Caco-2 (cell line): ENCODE results near the gene ARHGAP29. TPM values are rescaled to one million over a fixed set of nuclear protein-coding genes. Genes with fewer than 3 reads are reported as not detected.

Source experiments
- BruUV-seq: library from RNA; stranded (reverse); fragments of 400-500 nt; replicated peaks from 2 replicates; lab custom pipeline; 2021; lab: Mats Ljungman, UMichigan
- CTCF ChIA-PET: fragments of 300-600 bp; sonication (Branson Sonifier 250); formaldehyde crosslinking; loops from one replicate; lab custom pipeline; 2022; ENCODE audit warnings: antibody characterized with exemption; lab: Charles Lee
- POLR2A ChIA-PET: fragments of 300-600 bp; sonication (Branson Sonifier 250); formaldehyde crosslinking; loops from one replicate; lab custom pipeline; 2022; ENCODE audit warnings: antibody characterized with exemption; lab: Charles Lee
- DNase-seq, 2 experiments: peaks; one replicate each; pipeline versions ENCODE4 v3.0.0 to v3.0.0-alpha.2; 2020 to 2022
- H3K27me3 ChIP-seq: replicated peaks from 2 replicates; pipeline ENCODE4 v1.6.0; 2011; ENCODE audit warnings: low read length; ENCODE audit not compliant: control insufficient read depth, insufficient read depth
- H3K36me3 ChIP-seq: 2 replicates; pipeline ENCODE4 v1.5.1; 2011; ENCODE audit warnings: low read length; ENCODE audit not compliant: control insufficient read depth, insufficient read depth
- H3K4me1 ChIP-seq: fragments of 250-450 bp; sonication (Bioruptor Pico); 2 replicates; pipeline ENCODE4 v1.5.1; 2020; ENCODE audit warnings: mild to moderate bottlenecking
- H3K4me3 ChIP-seq: 2 replicates; pipeline ENCODE4 v1.5.1; 2011; ENCODE audit warnings: low read depth, mild to moderate bottlenecking, control low read depth, low read length
- H3K9me3 ChIP-seq: fragments of 250-450 bp; sonication (Bioruptor Pico); 2 replicates; pipeline ENCODE4 v1.5.1; 2020; ENCODE audit warnings: mild to moderate bottlenecking, moderate library complexity
- H3K27ac Mint-ChIP-seq: one replicate; pipeline ENCODE4 v1.8.0; 2022; ENCODE audit warnings: mixed read lengths; ENCODE audit not compliant: unreplicated experiment
- H3K27me3 Mint-ChIP-seq: one replicate; pipeline ENCODE4 v1.8.0; 2022; ENCODE audit warnings: mixed read lengths; ENCODE audit not compliant: insufficient read depth, unreplicated experiment
- H3K36me3 Mint-ChIP-seq: one replicate; pipeline ENCODE4 v1.8.0; 2022; ENCODE audit warnings: mild to moderate bottlenecking, mixed read lengths; ENCODE audit not compliant: insufficient read depth, unreplicated experiment
- H3K4me1 Mint-ChIP-seq: one replicate; pipeline ENCODE4 v1.8.0; 2022; ENCODE audit warnings: low read depth, mixed read lengths; ENCODE audit not compliant: unreplicated experiment
- H3K4me3 Mint-ChIP-seq: one replicate; pipeline ENCODE4 v1.8.0; 2022; ENCODE audit warnings: mild to moderate bottlenecking, moderate library complexity, mixed read lengths; ENCODE audit not compliant: unreplicated experiment
- H3K9me3 Mint-ChIP-seq: one replicate; pipeline ENCODE4 v1.8.0; 2022; ENCODE audit warnings: mixed read lengths; ENCODE audit not compliant: unreplicated experiment
- intact Hi-C: fragments of 100-400 bp; cut with micrococcal nuclease; formaldehyde crosslinking; loops from one replicate; pipeline ENCODE4 v1.10.0; 2022; ENCODE audit not compliant: unreplicated experiment
- total RNA-seq: library from RNA; stranded (reverse); gene quantifications from 2 replicates; pipeline ENCODE4 v1.2.3, GENCODE V29; 2022
- TF ChIP-seq, protein P1 (sequence below), 2 experiments: fragments of 200-600 bp in 1 of 2; IDR thresholded peaks; 1 replicate in 1 of 2; 2 replicates in 1 of 2; pipeline versions ENCODE4 v1.5.1 to v1.8.0; 2011 to 2022; ENCODE audit warnings: antibody characterized with exemption in 1 of 2, control low read depth in 1 of 2, inconsistent platforms in 1 of 2, low read depth in 1 of 2, low read length in 1 of 2, mild to moderate bottlenecking in 1 of 2, moderate library complexity in 1 of 2; ENCODE audit not compliant: insufficient read depth in 1 of 2, severe bottlenecking in 1 of 2, unreplicated experiment in 1 of 2

Gene ARHGAP29
- total RNA-seq, 1 experiment from 2014 or later: 30.3 TPM

DNA sequence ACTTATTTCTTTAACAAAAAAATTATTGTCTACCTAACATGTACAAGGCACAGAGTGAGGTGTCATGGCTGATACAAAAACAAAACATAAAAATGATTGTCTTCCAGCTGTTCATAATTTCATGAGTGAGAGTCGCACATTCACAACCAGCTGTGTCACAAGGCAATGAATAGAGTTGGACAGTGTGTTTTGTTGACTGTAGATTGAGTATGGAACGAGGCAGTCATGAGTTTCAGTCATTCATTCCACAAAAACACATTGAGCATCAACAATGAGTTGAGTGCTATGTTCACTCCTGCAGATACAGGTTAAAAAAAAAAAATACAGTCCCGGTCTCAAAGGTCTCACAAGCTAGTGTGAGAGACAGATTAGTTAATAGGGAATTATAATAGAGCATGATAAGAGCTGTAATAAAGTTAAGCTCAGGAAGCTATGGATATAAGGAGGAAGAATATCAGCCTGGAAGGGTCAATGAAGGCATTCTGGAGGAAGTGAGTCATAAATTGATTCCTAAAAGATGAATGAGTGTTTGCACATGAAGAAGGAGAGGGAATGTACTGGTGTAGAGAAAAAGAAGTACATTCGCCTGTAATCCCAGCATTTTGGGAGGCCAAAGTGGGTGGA, 47.8 kb upstream of the ARHGAP29 start:
- H3K9me3 ChIP-seq: no peaks in the 10 kb centered on the region
- H3K27me3 ChIP-seq: no peaks in the 10 kb centered on the region
- no peaks in the 10 kb centered on the region for H3K4me1 ChIP-seq
- H3K36me3 ChIP-seq: no peaks in the 10 kb centered on the region
- Mint-ChIP-seq H3K4me3 (no peak overlapping the region), H3K9me3 (no peaks in the 10 kb centered on the region), H3K4me1 (peaks cover 6% of the 10 kb centered on the region), H3K27ac (no peak overlapping the region), H3K27me3 (no peaks in the 10 kb centered on the region), H3K36me3 (no peaks in the 10 kb centered on the region)
- DNase-seq: no peak
- CTCF ChIA-PET: no interaction called here
- POLR2A ChIA-PET: no interaction called here
- H3K4me3 ChIP-seq: no peak overlapping the region
- intact Hi-C loops: no loop called here
- no TSS peak for BruUV-seq
- TF ChIP-seq, protein P1, sequence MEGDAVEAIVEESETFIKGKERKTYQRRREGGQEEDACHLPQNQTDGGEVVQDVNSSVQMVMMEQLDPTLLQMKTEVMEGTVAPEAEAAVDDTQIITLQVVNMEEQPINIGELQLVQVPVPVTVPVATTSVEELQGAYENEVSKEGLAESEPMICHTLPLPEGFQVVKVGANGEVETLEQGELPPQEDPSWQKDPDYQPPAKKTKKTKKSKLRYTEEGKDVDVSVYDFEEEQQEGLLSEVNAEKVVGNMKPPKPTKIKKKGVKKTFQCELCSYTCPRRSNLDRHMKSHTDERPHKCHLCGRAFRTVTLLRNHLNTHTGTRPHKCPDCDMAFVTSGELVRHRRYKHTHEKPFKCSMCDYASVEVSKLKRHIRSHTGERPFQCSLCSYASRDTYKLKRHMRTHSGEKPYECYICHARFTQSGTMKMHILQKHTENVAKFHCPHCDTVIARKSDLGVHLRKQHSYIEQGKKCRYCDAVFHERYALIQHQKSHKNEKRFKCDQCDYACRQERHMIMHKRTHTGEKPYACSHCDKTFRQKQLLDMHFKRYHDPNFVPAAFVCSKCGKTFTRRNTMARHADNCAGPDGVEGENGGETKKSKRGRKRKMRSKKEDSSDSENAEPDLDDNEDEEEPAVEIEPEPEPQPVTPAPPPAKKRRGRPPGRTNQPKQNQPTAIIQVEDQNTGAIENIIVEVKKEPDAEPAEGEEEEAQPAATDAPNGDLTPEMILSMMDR (IDR thresholded peaks at IDR 0.05; ENCODE audit: insufficient read depth in 1 of 2, low read depth in 1 of 2, low read length in 1 of 2, severe bottlenecking in 1 of 2, unreplicated experiment in 1 of 2): no peak

DNA sequence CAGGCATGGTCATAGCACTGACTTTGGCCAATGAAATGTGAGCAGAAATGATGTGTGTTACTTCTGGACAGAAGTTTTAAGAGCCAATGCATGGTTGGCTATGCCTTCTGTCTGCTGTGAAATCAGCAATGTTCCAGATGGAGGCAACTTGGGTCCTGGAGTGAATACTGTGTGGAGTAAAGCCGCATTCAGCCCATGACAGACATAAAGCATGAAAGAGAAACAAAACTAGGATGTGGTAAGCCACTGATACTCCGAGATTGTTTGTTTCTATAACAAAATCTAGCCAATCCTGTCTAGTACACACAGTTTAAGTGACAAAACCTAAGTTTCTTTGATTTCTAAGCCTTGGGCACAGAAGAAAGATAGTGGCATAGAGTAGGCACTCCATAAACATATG, 47.1 kb upstream of the ARHGAP29 start:
- H3K36me3 ChIP-seq: no peaks in the 10 kb centered on the region

GRCh38 chr1:94283462-94283861, 46.1 kb upstream of the ARHGAP29 start:
- no peaks in the 10 kb centered on the region for H3K36me3 Mint-ChIP-seq
- Histone ChIP-seq H3K27me3 (no peaks in the 10 kb centered on the region), H3K4me1 (no peaks in the 10 kb centered on the region), H3K9me3 (no peaks in the 10 kb centered on the region), H3K36me3 (no peaks in the 10 kb centered on the region), H3K4me3 (no peak overlapping the region)
- intact Hi-C loops: no loop called here
- BruUV-seq: no TSS peak
- H3K27me3 Mint-ChIP-seq: no peaks in the 10 kb centered on the region
- TF ChIP-seq, protein P1 (IDR thresholded peaks at IDR 0.05; ENCODE audit: insufficient read depth in 1 of 2, low read depth in 1 of 2, low read length in 1 of 2, severe bottlenecking in 1 of 2, unreplicated experiment in 1 of 2): no peak
- ChIA-PET CTCF (no interaction called here), POLR2A (no interaction called here)
- no peaks in the 10 kb centered on the region for H3K9me3 Mint-ChIP-seq
- H3K4me3 Mint-ChIP-seq: no peak overlapping the region
- no peak for DNase-seq
- H3K4me1 Mint-ChIP-seq: peaks cover 6% of the 10 kb centered on the region
- H3K27ac Mint-ChIP-seq: no peak overlapping the region

More for the DNA sequence above, 47.1 kb upstream of the ARHGAP29 start:
- Histone ChIP-seq H3K9me3 (no peaks in the 10 kb centered on the region), H3K4me1 (no peaks in the 10 kb centered on the region), H3K4me3 (no peak overlapping the region), H3K27me3 (no peaks in the 10 kb centered on the region)
- Mint-ChIP-seq H3K27ac (no peak overlapping the region), H3K4me1 (peaks cover 6% of the 10 kb centered on the region), H3K36me3 (no peaks in the 10 kb centered on the region), H3K4me3 (no peak overlapping the region), H3K27me3 (no peaks in the 10 kb centered on the region), H3K9me3 (no peaks in the 10 kb centered on the region)
- POLR2A ChIA-PET: no interaction called here
- BruUV-seq: no TSS peak
- CTCF ChIA-PET: no interaction called here
- no peak for DNase-seq
- intact Hi-C loops: no loop called here
- TF ChIP-seq, protein P1 (IDR thresholded peaks at IDR 0.05; ENCODE audit: insufficient read depth in 1 of 2, low read depth in 1 of 2, low read length in 1 of 2, severe bottlenecking in 1 of 2, unreplicated experiment in 1 of 2): no peak
